ENCODE measurements around the gene MIGA2. TPM values are rescaled to one million over a fixed set of nuclear protein-coding genes. Genes with fewer than 3 reads are reported as not detected.

MIGA2 gene
- polyA plus RNA-seq, 2 of the 4 experiments (the other 2 are of a cell fraction), result 6.4 to 16.1 TPM

DNA sequence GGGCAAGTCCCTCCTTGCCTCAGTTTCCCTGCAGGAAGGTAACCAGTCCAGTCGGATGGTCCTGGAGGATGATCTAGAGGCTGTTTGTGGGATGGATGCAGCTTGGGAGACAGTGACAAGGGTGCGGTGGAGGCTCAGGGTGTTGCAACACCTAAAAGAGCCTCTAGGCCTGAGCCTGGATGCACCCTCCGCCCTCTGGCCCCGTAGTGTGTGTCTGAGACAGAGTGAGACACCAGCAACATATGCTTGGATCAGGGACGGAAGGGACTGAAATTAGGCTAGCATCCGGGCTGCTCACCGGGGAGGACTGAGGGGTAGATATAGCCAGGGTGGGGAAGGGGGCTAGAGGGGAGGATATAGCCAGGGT, 73.1 kb downstream of the MIGA2 start:
- ATAC-seq (peak; percentile 11 to 18; a peak in 3 of 6 replicates), FAIRE-seq (no peak), DNase-seq (ENCODE audit: low read depth in 1 of 2, low spot score in 1 of 2) (peak; percentile 41 to 54)
- POLR2A ChIA-PET, result interaction anchor here (1.6 to 2.4 kb wide), 2 partner anchors 15 to 28 kb away, joined by 5 to 7 read pairs; partner anchors contain the start of gene DOLPP1
- Histone ChIP-seq H3K27ac (peak overlapping the region; percentile 92 to 97; a peak in 4 of 6 replicates), H3K4me1 (peaks cover 24% of the 10 kb centered on the region), H3K4me2 (peak overlapping the region; percentile 96), H3K9me3 (no peaks in the 10 kb centered on the region), H3K4me3 (peak overlapping the region; percentile 61)
- CTCF ChIA-PET, result interaction anchor here (0.7 to 1.2 kb wide), 4 partner anchors 9 to 81 kb away, joined by 3 to 5 read pairs (median 3); partner anchors contain the start of gene SH3GLB2
- no peak for TF ChIP-seq ESRRA (IDR thresholded peaks at IDR 0.05; ENCODE audit: borderline replicate concordance, low read length)
- TF ChIP-seq CEBPB (IDR thresholded peaks at IDR 0.05), result peak in 1 of 2 experiments; percentile 70; a peak in 2 of 4 replicates
- 76% methylated on average over 7 of the region's 7 CpGs for WGBS (ENCODE audit: missing lambda C conversion rate)

DNA sequence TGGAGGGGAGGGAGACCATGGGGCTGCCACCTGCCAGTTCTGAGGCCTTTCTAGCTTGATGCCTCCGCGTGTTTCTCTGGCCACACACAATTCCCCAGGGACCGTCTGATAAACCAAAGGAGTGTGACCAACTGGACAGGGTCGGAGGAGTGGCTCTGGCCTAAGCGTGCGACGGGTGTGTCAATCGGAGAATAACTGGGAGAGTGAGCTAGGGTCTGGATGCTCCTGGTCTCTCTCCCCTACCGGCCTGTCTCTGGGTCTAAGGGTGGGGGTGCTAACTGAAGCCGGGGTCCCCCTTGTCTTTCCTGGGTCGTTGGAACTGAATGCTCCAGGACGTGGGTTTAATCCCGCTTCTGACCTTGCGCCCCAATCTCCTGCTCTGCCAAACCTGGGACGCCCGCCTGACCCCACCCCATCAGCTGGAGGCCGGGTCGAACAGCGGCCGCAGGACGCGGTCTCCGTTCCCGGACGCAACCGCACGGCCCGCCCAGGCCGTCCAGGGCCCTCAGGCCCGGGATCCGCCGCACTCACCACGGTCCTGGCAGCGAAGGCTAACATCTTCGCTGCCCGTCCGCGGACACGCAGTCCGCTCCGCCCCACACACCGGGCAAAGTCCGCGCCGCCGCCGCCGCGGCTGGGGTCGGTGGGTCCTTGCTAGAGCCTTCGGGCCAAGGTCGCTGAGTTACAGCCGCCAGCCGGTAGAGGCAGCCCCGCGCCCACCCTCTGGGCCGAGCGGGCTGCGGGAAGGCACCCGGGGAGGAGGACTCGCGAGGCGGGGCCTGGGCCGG, 73.7 kb downstream of the MIGA2 start:
- POLR2A ChIA-PET, result interaction anchor here (1.1 to 2.4 kb wide), 3 partner anchors 15 to 42 kb away, joined by 3 to 7 read pairs (median 5); partner anchors contain the start of gene DOLPP1
- CTCF ChIA-PET, result interaction anchor here (0.7 to 1.2 kb wide), 3 partner anchors 22 to 516 kb away, joined by 3 read pairs; partner anchors contain the start of genes NTMT1 and SH3GLB2
- DNase-seq (ENCODE audit: low read depth in 1 of 2, low spot score in 1 of 2), result peak; percentile 40

DNA sequence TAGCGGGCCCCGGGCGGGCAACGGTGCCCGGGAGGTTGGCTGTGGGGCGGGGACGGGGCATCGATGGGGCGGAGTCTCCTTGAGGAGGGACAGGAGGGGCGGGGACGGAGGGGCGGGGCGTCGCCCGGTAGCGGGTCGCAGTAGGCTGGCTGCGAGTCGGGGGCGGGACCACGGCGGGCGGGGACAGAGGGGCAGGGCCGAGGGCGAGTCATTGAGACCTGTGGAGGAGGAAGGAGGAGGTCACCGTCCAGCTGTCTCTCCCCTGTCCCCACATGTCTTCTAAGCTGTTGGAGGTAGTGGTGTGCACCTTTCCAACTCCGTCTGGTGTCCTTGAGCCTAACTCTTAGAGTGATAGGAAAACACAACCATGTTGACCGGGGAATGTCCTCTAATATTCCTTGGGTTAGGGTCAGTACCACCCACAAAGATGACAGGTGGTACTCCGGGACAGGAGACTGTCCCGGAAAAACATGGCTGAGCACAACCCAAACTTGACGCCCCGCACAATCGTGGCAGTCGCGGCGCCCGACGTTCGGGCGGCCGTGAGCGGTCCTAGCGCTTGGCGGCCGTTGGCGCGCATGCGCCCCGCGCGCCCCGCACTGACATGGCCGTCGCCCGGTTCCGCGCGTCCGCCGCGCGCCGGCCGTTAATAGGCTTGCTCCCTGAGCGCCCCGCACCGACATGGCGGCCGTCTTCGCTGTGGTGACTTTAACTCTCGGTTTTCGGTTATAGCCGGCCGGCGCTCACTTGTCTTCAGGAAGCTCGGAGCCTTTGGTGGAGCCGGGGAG, 74.5 kb downstream of the MIGA2 start, which contains the start of the genes CRAT and PTPA:
Gene CRAT (minus strand): TSS at position 54 of the 788 bp plus-strand sequence. CDS start 284 bp downstream, outside the sequence.
Gene PTPA (plus strand): TSS at position 676 of the 788 bp plus-strand sequence. CDS start 186 bp downstream, outside the sequence.
- FAIRE-seq, result no peak
- DNase-seq (ENCODE audit: low read depth in 1 of 2, low spot score in 1 of 2), result peak; percentile 96 to 97
- CTCF ChIA-PET, result interaction anchor here (1.0 to 2.8 kb wide), 5 partner anchors 11 to 515 kb away, joined by 3 to 12 read pairs (median 5); partner anchors contain the start of gene NTMT1
- Histone ChIP-seq H3K9me3 (no peaks in the 10 kb centered on the region), H3K4me3 (peak within 1 kb of the TSS; percentile 61), H3K4me2 (peak within 1 kb of the TSS; percentile 96), H3K4me1 (peaks cover 32% of the 10 kb centered on the region), H3K27ac (peak within 1 kb of the TSS; percentile 92 to 97)
- POLR2A ChIA-PET, result interaction anchor here (1.0 to 2.4 kb wide), 3 partner anchors 16 to 43 kb away, joined by 3 to 7 read pairs (median 3); no protein-coding TSS in a partner anchor
- peak; percentile 78 to 91 for ATAC-seq
- WGBS (ENCODE audit: missing lambda C conversion rate), result under 1% methylated on average over 22 of the region's 77 CpGs
- TF ChIP-seq RFX5 (IDR thresholded peaks at IDR 0.05) (peak; percentile 28; the same call in 1 of the 2 replicates), POLR2A (IDR thresholded peaks at IDR 0.05; ENCODE audit: low read length) (peak; percentile 97), MAFK (IDR thresholded peaks at IDR 0.05; ENCODE audit: partially characterized antibody) (no peak), KDM5A (IDR thresholded peaks at IDR 0.05) (peak; percentile 61), HOXA7 (CRISPR knock-in tag; IDR thresholded peaks at IDR 0.05) (no peak), PHF8 (IDR thresholded peaks at IDR 0.05; ENCODE audit: borderline replicate concordance, low read depth) (peak; percentile 44; the same call in 1 of the 2 replicates), JUN (IDR thresholded peaks at IDR 0.05) (peak; percentile 81 to 89; a peak in 3 of 5 replicates), ZSCAN20 (CRISPR knock-in tag; IDR thresholded peaks at IDR 0.05) (no peak), ZC3H11A (IDR thresholded peaks at IDR 0.05) (no peak)
- TF ChIP-seq, protein P1, sequence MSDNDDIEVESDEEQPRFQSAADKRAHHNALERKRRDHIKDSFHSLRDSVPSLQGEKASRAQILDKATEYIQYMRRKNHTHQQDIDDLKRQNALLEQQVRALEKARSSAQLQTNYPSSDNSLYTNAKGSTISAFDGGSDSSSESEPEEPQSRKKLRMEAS (IDR thresholded peaks at IDR 0.05), result peak; percentile 76
- TF ChIP-seq, protein P2, sequence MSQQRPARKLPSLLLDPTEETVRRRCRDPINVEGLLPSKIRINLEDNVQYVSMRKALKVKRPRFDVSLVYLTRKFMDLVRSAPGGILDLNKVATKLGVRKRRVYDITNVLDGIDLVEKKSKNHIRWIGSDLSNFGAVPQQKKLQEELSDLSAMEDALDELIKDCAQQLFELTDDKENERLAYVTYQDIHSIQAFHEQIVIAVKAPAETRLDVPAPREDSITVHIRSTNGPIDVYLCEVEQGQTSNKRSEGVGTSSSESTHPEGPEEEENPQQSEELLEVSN (IDR thresholded peaks at IDR 0.05; ENCODE audit: borderline replicate concordance, low read depth), result peak; percentile 63; the same call in 1 of the 2 replicates
- TF ChIP-seq, protein P3, sequence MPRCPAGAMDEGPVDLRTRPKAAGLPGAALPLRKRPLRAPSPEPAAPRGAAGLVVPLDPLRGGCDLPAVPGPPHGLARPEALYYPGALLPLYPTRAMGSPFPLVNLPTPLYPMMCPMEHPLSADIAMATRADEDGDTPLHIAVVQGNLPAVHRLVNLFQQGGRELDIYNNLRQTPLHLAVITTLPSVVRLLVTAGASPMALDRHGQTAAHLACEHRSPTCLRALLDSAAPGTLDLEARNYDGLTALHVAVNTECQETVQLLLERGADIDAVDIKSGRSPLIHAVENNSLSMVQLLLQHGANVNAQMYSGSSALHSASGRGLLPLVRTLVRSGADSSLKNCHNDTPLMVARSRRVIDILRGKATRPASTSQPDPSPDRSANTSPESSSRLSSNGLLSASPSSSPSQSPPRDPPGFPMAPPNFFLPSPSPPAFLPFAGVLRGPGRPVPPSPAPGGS (IDR thresholded peaks at IDR 0.05), result peak; percentile 96

More for the DNA sequence above, 73.7 kb downstream of the MIGA2 start:
- TF ChIP-seq MYC (IDR thresholded peaks at IDR 0.05; ENCODE audit: borderline replicate concordance, low read length) (peak; percentile 35; the same call in 1 of the 2 replicates), JUNB (IDR thresholded peaks at IDR 0.05) (no peak), JUN (IDR thresholded peaks at IDR 0.05) (no peak), HOXB5 (CRISPR knock-in tag; IDR thresholded peaks at IDR 0.05) (0 out of 2 replicates have a peak, but pooled peaks have one; percentile 46), SMC3 (IDR thresholded peaks at IDR 0.05) (no peak), ESRRA (IDR thresholded peaks at IDR 0.05; ENCODE audit: borderline replicate concordance, low read length) (no peak), GATA3 (IDR thresholded peaks at IDR 0.05; ENCODE audit: borderline replicate concordance) (no peak), PHF8 (IDR thresholded peaks at IDR 0.05; ENCODE audit: borderline replicate concordance, low read depth) (peak; percentile 62; the same call in 1 of the 2 replicates), KDM1A (IDR thresholded peaks at IDR 0.05; ENCODE audit: low read depth) (no peak), CHD2 (IDR thresholded peaks at IDR 0.05; ENCODE audit: low read length, partially characterized antibody) (no peak)
- TF ChIP-seq, protein P4, sequence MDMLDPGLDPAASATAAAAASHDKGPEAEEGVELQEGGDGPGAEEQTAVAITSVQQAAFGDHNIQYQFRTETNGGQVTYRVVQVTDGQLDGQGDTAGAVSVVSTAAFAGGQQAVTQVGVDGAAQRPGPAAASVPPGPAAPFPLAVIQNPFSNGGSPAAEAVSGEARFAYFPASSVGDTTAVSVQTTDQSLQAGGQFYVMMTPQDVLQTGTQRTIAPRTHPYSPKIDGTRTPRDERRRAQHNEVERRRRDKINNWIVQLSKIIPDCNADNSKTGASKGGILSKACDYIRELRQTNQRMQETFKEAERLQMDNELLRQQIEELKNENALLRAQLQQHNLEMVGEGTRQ (IDR thresholded peaks at IDR 0.05), result no peak
- TF ChIP-seq, protein P5, sequence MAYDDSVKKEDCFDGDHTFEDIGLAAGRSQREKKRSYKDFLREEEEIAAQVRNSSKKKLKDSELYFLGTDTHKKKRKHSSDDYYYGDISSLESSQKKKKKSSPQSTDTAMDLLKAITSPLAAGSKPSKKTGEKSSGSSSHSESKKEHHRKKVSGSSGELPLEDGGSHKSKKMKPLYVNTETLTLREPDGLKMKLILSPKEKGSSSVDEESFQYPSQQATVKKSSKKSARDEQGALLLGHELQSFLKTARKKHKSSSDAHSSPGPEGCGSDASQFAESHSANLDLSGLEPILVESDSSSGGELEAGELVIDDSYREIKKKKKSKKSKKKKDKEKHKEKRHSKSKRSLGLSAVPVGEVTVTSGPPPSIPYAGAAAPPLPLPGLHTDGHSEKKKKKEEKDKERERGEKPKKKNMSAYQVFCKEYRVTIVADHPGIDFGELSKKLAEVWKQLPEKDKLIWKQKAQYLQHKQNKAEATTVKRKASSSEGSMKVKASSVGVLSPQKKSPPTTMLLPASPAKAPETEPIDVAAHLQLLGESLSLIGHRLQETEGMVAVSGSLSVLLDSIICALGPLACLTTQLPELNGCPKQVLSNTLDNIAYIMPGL (CRISPR knock-in tag; IDR thresholded peaks at IDR 0.05; ENCODE audit: borderline replicate concordance), result no peak
- TF ChIP-seq, protein P2 (IDR thresholded peaks at IDR 0.05; ENCODE audit: borderline replicate concordance, low read depth), result no peak; the same call in 1 of the 2 replicates
- no peaks in the 10 kb centered on the region for H3K9me3 ChIP-seq
- H3K4me2 ChIP-seq, result peak overlapping the region; percentile 96
- H3K27ac ChIP-seq, result peak overlapping the region; percentile 92 to 97
- 10% methylated on average over 22 of the region's 64 CpGs for WGBS (ENCODE audit: missing lambda C conversion rate)
- peaks cover 30% of the 10 kb centered on the region for H3K4me1 ChIP-seq
- FAIRE-seq, result no peak
- peak; percentile 52 to 58 for ATAC-seq
- H3K4me3 ChIP-seq, result peak overlapping the region; percentile 61

Data from A549 (cell line).